ENCODE measurements around the gene RPRD2. TPM values are rescaled to one million over a fixed set of nuclear protein-coding genes. Genes with fewer than 3 reads are reported as not detected.

The RPRD2 gene
- total RNA-seq, 1 donor, result 16.8 TPM

- no peak for DNase-seq (ENCODE audit: low read depth)
- no peak overlapping the region for H3K4me3 ChIP-seq (ENCODE audit: low read depth, low read length)
- no peak for TF ChIP-seq CTCF (IDR thresholded peaks at IDR 0.05; ENCODE audit: insufficient read depth, low read depth, low read length)
These were observed 51.9 kb downstream of the RPRD2 start for GRCh38 chr1:150415800-150416199.

- DNase-seq (ENCODE audit: low read depth), result no peak
- H3K4me3 ChIP-seq (ENCODE audit: low read depth, low read length), result no peak overlapping the region
- TF ChIP-seq CTCF (IDR thresholded peaks at IDR 0.05; ENCODE audit: insufficient read depth, low read depth, low read length), result no peak
These were observed 56.8 kb downstream of the RPRD2 start for GRCh38 chr1:150420560-150421265.

- no peak for DNase-seq (ENCODE audit: low read depth)
- H3K4me3 ChIP-seq (ENCODE audit: low read depth, low read length), result no peak overlapping the region
- TF ChIP-seq CTCF (IDR thresholded peaks at IDR 0.05; ENCODE audit: insufficient read depth, low read depth, low read length), result no peak
These were observed 58.6 kb downstream of the RPRD2 start for GRCh38 chr1:150422541-150422940.

- H3K4me3 ChIP-seq (ENCODE audit: low read depth, low read length), result no peak overlapping the region
- DNase-seq (ENCODE audit: low read depth), result peak; percentile 28
- TF ChIP-seq CTCF (IDR thresholded peaks at IDR 0.05; ENCODE audit: insufficient read depth, low read depth, low read length), result peak; percentile 32
These were observed 65.9 kb downstream of the RPRD2 start for GRCh38 chr1:150429805-150430204.

GRCh38 chr1:150441121-150441520 lies 77.2 kb downstream of the RPRD2 start:
- DNase-seq (ENCODE audit: low read depth), result peak; percentile 14
- no peak for TF ChIP-seq CTCF (IDR thresholded peaks at IDR 0.05; ENCODE audit: insufficient read depth, low read depth, low read length)
- H3K4me3 ChIP-seq (ENCODE audit: low read depth, low read length), result no peak overlapping the region

GRCh38 chr1:150444232-150444631 lies 80.3 kb downstream of the RPRD2 start:
- no peak for DNase-seq (ENCODE audit: low read depth)
- no peak overlapping the region for H3K4me3 ChIP-seq (ENCODE audit: low read depth, low read length)
- no peak for TF ChIP-seq CTCF (IDR thresholded peaks at IDR 0.05; ENCODE audit: insufficient read depth, low read depth, low read length)

- no peak overlapping the region for H3K4me3 ChIP-seq (ENCODE audit: low read depth, low read length)
- no peak for TF ChIP-seq CTCF (IDR thresholded peaks at IDR 0.05; ENCODE audit: insufficient read depth, low read depth, low read length)
- DNase-seq (ENCODE audit: low read depth), result no peak
These were observed 92.2 kb downstream of the RPRD2 start for GRCh38 chr1:150456146-150456647.
